HFFc6 (cell line): ENCODE results near the gene DYNC2I2. TPM values are rescaled to one million over a fixed set of nuclear protein-coding genes. Genes with fewer than 3 reads are reported as not detected.
"Not testable (repeated sequence)": the region's sequence is repeated elsewhere in the genome, so short reads cannot be mapped to it uniquely, and the experiment has no call there.

Experiments
- DNase-seq: peaks from one replicate; pipeline ENCODE4 v3.0.0-alpha.2; 2018
- H3K27ac Mint-ChIP-seq: 2 replicates; pipeline ENCODE4 v1.8.0; 2020; ENCODE audit warnings: mild to moderate bottlenecking, mixed read lengths
- H3K27me3 Mint-ChIP-seq: 2 replicates; pipeline ENCODE4 v1.8.0; 2021; ENCODE audit warnings: mild to moderate bottlenecking, moderate library complexity, mixed read lengths; ENCODE audit not compliant: insufficient read depth
- H3K36me3 Mint-ChIP-seq: 2 replicates; pipeline ENCODE4 v1.8.0; 2021; ENCODE audit warnings: low read depth, mixed read lengths
- H3K4me1 Mint-ChIP-seq: 2 replicates; pipeline ENCODE4 v1.8.0; 2020; ENCODE audit warnings: low read depth, mixed read lengths
- H3K4me3 Mint-ChIP-seq: 2 replicates; pipeline ENCODE4 v1.8.0; 2020; ENCODE audit warnings: mild to moderate bottlenecking, moderate library complexity, mixed read lengths
- H3K9me3 Mint-ChIP-seq: 2 replicates; pipeline ENCODE4 v1.8.0; 2020; ENCODE audit warnings: mild to moderate bottlenecking, mixed read lengths
- total RNA-seq, 6 experiments: library from RNA; stranded (reverse); fragmentation: NEBNext Ultra II Directional; extraction: Animal tissue kit (Norgen Biotek cat#: 25700); gene quantifications; 2 replicates in 1 of 6; 3 replicates in 5 of 6; pipeline ENCODE4 v1.2.3, GENCODE V29; 2021
- TF ChIP-seq, protein P1 (sequence below): fragments of 200-600 bp; sonication (generic); IDR thresholded peaks from 2 replicates; pipeline ENCODE4 v1.5.0; 2021; ENCODE audit warnings: antibody characterized with exemption, mild to moderate bottlenecking

Gene DYNC2I2
- total RNA-seq, 6 experiments from 2014 or later: 34.5 to 51.7 (median 49.9) TPM

DNA sequence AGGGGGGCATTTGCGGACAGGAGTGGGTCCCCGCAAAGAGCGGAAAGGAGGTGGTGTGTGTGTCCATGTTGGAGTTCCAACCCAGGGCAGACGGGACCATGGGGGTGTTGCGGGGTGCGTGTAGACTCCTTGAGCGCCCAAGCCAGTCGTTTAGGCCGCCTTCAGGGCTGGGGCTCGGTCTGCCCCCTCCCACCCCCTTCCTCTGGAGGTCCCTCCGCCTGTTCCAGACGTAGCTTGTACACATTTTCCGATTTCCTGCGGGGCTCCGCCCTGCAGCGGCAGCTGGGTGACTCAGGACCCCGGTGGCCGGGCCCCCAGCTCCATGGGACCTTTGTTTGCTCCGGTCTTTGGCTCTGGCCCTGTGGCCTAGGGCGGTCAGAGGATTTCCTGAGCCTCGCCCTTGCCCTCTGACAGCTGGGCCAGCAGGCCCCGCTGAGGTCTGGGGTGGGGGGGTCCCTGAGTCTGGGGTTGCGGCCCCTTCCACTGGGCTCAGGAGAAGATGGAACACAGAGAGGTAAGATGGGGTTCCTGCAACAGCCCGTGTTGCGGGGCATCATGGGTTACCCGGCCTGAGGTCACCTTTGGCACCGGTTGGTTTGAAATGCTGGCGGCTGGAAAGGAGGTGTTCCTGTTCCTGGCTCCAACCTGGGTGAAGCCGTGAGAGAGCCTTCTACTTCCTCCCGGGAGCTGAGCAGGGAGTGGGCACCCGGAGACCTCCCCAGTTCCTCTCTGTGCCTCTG, 47.1 kb upstream of the DYNC2I2 start:
- Mint-ChIP-seq H3K27ac (no peak overlapping the region), H3K27me3 (peaks cover 1% of the 10 kb centered on the region; the same call in 1 of the 2 replicates), H3K9me3 (no peaks in the 10 kb centered on the region), H3K4me3 (peak overlapping the region; percentile 80; the same call in 1 of the 2 replicates), H3K4me1 (no peaks in the 10 kb centered on the region), H3K36me3 (no peaks in the 10 kb centered on the region)
- TF ChIP-seq, protein P1, sequence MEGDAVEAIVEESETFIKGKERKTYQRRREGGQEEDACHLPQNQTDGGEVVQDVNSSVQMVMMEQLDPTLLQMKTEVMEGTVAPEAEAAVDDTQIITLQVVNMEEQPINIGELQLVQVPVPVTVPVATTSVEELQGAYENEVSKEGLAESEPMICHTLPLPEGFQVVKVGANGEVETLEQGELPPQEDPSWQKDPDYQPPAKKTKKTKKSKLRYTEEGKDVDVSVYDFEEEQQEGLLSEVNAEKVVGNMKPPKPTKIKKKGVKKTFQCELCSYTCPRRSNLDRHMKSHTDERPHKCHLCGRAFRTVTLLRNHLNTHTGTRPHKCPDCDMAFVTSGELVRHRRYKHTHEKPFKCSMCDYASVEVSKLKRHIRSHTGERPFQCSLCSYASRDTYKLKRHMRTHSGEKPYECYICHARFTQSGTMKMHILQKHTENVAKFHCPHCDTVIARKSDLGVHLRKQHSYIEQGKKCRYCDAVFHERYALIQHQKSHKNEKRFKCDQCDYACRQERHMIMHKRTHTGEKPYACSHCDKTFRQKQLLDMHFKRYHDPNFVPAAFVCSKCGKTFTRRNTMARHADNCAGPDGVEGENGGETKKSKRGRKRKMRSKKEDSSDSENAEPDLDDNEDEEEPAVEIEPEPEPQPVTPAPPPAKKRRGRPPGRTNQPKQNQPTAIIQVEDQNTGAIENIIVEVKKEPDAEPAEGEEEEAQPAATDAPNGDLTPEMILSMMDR: no peak
- DNase-seq: no peak

GRCh38 chr9:128702949-128703615, 46.4 kb upstream of the DYNC2I2 start:
- H3K4me1 Mint-ChIP-seq: no peaks in the 10 kb centered on the region

GRCh38 chr9:128702445-128702948, 45.9 kb upstream of the DYNC2I2 start, which contains the start of gene PKN3:
Gene PKN3 (plus strand): TSS chr9:128702503. CDS start chr9:128702916, 413 bp downstream.
- Mint-ChIP-seq H3K27me3 (peaks cover 1% of the 10 kb centered on the region; the same call in 1 of the 2 replicates), H3K27ac (peak within 1 kb of the TSS; percentile 43), H3K4me3 (peak within 1 kb of the TSS; percentile 80), H3K9me3 (no peaks in the 10 kb centered on the region), H3K36me3 (no peaks in the 10 kb centered on the region; the same call in 1 of the 2 replicates), H3K4me1 (peaks cover 5% of the 10 kb centered on the region)
- TF ChIP-seq, protein P1: peak; percentile 96
- peak; percentile 60 for DNase-seq

More at GRCh38 chr9:128702949-128703615, 46.4 kb upstream of the DYNC2I2 start:
- peak overlapping the region; percentile 43 for H3K27ac Mint-ChIP-seq
- peaks cover 1% of the 10 kb centered on the region; the same call in 1 of the 2 replicates for H3K27me3 Mint-ChIP-seq
- TF ChIP-seq, protein P1: no peak
- H3K36me3 Mint-ChIP-seq: no peaks in the 10 kb centered on the region
- no peak for DNase-seq
- peak overlapping the region; percentile 80 for H3K4me3 Mint-ChIP-seq
- H3K9me3 Mint-ChIP-seq: no peaks in the 10 kb centered on the region

- H3K9me3 Mint-ChIP-seq: no peaks in the 10 kb centered on the region
- TF ChIP-seq, protein P1: no peak
- peaks cover 2% of the 10 kb centered on the region for H3K36me3 Mint-ChIP-seq
- H3K27ac Mint-ChIP-seq: no peak overlapping the region
- 0 out of 2 replicates have a peak overlapping the region, but pooled peaks have one; percentile 9 for H3K4me3 Mint-ChIP-seq
- peaks cover 12% of the 10 kb centered on the region for H3K4me1 Mint-ChIP-seq
- DNase-seq: no peak
- peaks cover 1% of the 10 kb centered on the region; the same call in 1 of the 2 replicates for H3K27me3 Mint-ChIP-seq
Observed at GRCh38 chr9:128701227-128701854, 44.7 kb upstream of the DYNC2I2 start.

DNA sequence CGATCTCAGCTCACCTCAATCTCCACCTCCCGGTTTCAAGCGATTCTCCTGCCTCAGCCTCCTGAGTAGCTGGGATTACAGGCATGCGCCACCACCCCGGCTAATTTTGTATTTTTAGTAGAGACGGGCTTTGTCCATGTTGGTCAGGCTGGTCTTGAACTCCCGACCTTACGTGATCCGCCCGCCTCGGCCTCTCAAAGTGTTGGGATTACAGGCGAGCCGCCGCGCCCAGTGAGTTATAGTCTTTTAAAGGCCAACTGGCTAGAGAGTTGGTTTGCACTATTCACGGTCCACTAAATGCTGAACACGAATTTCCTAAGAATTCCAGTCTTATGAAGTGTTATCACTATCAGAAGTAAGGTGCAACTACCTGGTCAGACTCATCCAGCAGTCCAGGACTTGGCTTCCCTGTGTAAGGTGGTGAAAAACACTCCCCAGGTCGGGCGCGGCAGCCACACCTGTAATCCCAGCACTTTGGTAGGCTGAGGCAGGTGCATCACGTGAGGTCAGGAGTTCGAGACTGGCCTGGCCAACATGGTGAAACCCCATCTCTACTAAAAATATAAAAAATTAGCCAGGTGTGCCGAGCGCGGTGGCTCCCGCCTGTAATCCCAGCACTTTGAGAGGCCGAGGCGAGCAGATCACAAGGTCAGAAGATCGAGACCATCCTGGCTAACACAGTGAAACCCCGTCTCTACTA, 42.6 kb upstream of the DYNC2I2 start:
- H3K4me3 Mint-ChIP-seq, H3K27ac Mint-ChIP-seq, H3K27me3 Mint-ChIP-seq, DNase-seq, H3K9me3 Mint-ChIP-seq: not testable (repeated sequence)
- peaks cover 12% of the 10 kb centered on the region for H3K4me1 Mint-ChIP-seq
- H3K36me3 Mint-ChIP-seq: peaks cover 18% of the 10 kb centered on the region
